Dedifferentiated amniotic fluid mesenchymal stem cell (primary cell): ENCODE results near the gene TAS1R1.
"Not testable (repeated sequence)": the region's sequence is repeated elsewhere in the genome, so short reads cannot be mapped to it uniquely, and the experiment has no call there.

ENCODE experiments used
- DNase-seq: peaks from one replicate; pipeline ENCODE4 v3.0.0-alpha.2; 2016; ENCODE audit errors: extremely low spot score

The TAS1R1 gene

DNA sequence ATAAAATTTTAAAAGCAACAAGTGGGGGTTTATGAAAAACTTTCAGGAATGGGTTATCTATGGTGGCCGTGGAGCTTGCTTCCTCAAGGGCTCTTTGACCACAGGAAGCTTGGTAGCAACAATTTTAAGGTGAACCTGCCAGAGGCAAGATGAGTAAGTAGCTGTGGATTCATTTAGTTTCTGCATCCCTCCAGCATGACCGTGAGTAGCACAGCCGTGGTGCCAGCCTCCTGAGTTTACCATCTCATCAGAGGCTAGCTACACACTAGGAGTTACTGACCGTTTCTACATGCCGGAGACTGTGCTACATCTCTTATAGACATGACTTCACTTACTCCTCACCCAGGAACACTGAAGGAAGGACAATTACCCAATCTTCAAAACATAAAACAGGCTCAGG lies 33.6 kb upstream of the TAS1R1 start:
- no peak for DNase-seq

DNA sequence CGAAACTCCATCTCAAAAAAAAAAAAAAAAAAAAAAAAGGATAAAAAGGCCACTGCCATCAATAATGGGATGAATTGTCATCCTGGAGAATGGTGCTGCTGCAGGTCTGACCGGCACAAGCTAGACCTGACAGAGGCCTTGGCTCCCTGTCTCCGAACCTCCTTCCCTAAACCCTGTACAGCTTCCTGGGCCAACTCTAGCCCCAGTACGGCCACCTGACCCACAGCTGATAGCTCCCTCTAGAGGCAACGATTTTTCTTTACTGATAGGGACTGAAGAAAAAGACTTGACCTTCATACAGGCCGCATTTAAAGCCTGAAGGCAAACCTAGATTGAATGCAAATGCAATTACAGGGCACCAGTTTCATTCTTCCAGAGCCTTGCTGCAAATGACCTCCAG lies 31.5 kb upstream of the TAS1R1 start:
- no peak for DNase-seq

DNA sequence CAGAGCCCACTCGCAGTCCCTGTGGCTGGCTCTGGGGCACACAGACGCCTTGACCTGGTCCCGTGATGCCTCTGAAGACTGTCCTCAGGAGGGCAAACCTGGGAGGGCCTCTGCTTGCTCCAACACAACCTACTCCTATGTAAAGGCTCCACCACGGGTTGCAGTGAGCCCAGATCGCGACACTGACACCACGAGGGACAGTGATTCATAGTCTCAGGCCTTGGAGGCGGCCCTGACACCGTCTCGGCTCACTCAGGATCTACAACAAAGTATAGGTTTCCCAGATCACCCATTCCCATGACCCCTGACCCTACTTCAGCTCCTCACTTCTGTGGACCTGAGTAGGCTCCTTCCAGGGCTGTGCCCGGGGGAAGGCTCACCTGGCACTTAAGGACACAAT lies 28.8 kb upstream of the TAS1R1 start:
- DNase-seq, result no peak

DNA sequence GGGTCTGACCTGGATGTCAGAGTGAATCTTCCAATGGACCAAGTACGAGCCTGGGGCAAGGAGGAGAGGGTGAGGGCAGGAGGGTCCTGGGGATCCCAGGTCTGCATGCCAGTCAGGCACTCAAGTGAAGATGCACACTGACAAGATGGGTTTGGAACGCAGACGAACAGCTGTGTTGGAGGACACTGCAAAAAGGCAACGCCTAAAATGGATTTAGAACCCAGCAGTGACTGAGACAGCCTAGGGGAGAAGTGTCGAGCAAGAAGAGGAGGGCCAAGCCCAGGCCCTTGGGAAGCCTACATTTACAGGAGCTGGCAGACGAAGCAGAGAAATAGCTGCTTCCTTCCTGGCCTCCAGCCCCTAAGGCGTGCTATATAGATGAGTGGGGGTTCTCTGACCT lies 26.6 kb upstream of the TAS1R1 start:
- DNase-seq, result no peak

DNA sequence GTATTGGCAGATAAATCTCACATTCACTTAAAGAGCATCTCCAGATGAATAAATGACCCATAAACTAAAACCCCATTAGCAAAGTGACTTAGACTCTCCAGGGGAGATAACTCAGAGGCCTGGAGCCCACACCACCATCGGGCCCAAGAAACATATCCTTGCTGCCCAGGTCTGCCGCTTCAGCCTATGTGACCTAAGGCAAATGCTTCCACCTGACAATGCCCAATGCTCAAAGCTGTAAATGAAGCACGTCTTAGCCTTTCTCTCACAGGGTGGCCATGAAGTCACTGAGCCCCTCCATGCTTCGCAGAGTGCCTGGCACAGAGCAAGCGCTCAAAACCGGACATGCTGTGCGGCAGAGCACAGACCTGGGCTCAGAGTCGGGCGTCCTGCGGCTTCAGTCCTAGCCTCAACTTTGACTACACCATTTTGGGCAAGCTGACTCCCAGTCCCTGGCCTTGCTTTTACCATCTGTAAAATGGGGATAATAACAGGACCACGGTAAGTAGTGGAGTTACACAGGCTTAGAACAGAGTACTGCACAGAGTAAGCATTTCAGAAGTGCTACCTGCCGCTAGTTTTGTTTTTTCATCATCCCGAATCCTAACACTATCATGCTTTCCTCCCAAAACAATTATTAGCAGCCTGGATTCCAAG lies 24.5 kb upstream of the TAS1R1 start:
- DNase-seq, result no peak

DNA sequence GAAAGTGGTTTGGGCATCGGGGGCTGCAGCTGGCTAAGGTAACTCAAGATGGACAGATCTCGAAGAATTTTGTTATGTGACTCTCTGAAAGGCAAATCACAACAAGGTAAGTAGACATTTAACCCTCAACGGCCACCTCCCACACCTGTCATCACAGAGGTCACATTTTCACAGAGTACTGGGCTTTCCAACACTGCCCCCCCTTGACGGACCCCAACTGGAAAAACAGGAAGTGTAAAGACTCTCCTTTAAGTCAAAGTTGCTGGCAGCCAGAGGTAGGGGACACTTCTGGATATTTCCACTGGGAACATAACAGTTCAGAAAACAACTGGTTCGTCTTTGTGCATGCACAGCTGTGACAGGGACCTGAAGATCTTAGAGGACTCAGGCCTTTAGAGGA lies 23.1 kb upstream of the TAS1R1 start:
- DNase-seq, result no peak

DNA sequence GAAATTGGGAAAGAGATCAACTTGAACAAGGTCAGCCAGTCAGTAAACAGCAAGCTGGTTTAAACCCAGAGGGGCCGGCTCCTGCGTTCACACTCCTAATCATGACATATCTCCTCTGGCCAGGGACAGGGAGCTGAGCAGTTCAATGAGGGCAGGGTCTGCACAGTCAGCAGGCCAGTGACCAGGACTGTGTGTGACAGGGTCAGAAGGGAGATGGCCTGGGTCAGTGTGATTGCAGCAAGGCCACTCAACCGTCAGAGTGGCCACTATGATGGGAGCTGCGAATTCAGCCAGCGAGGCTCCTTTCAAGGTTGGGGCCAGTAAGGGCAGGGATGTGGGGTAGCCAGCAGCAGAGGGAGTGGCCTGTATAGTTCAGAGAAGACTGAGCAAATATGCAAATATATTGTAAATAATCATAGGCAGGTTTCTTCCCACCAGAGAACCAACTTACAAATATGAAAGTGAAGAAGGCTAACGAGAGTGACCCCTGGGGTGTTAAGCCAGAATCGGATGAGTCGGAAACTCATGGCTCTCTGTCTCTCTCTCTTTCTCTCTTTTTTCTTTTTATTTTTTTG lies 20.8 kb upstream of the TAS1R1 start:
- no peak for DNase-seq

DNA sequence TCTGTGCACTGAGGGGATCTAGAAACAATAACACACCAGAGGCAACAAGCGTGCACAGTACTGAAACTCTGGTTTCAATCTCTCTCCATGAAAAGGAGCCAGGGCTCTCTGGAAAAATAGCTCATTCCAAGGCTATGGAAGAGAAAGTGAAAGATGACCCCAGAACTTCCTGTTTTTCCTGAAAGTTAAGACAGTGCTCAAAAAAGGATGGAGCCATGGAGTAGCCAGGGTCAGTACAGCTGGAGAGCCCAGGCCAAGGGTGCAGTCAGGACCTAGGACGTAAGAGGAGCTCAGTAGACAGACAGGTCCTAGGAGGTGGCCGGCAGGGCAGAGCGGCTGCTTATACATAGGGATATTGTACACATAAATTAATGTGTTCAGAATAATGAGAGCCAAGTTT lies 19.9 kb upstream of the TAS1R1 start:
- no peak for DNase-seq

DNA sequence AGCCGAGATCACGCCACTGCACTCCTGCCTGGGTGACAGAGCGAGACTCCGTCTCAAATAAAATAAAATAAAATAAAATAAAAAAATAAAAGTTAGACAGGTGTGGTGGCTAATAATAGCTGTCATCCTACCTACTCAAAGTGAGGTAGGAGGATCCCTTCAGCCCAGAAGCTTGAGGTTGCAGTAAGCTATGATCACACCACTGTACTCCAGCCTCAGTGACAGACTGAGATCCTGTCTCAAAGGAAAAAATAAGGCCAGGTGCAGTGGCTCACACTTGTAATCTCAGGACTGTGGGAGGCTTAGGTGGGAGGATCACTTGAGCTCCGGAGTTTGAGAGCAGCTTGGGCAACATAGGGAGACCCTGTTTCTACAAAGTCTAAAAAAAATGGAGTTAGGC lies 18.8 kb upstream of the TAS1R1 start:
- DNase-seq, result no peak

DNA sequence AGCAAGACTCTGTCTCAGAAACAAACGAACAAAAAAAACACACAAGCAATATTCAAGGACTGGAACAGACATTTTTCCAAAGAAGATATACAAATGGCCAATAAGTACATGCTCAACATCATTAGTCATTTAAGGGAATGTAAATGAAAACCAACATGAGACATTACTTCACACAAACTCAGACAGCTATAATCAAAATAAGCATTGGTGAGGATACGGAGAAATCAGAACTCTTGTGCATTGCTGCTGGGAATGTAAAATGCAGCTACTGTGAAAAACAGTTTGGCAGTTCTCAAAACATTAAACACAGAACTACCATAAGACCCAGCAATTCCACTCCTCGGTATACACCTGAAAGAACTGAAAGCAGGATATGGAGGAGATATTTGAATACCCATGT lies 16.2 kb upstream of the TAS1R1 start:
- no peak for DNase-seq

DNA sequence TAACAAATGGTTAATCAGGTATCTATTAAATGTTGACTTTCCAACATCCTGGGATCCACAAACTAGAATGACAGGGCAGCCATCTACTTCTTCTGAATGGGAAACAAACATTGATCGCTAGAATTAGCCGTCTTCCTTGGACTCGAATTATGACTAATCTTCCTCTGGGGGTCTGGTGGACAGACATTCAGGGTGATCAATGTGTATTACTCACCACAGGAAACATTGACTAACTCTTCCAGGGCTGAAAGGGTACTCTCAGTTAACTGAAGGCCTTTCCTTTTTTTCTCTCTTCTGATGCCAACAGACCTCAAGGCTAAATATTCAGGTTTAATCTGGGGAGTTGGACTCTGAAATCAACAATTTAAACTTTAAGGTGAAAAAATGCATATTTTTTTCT lies 10.3 kb upstream of the TAS1R1 start:
- no peak for DNase-seq

DNA sequence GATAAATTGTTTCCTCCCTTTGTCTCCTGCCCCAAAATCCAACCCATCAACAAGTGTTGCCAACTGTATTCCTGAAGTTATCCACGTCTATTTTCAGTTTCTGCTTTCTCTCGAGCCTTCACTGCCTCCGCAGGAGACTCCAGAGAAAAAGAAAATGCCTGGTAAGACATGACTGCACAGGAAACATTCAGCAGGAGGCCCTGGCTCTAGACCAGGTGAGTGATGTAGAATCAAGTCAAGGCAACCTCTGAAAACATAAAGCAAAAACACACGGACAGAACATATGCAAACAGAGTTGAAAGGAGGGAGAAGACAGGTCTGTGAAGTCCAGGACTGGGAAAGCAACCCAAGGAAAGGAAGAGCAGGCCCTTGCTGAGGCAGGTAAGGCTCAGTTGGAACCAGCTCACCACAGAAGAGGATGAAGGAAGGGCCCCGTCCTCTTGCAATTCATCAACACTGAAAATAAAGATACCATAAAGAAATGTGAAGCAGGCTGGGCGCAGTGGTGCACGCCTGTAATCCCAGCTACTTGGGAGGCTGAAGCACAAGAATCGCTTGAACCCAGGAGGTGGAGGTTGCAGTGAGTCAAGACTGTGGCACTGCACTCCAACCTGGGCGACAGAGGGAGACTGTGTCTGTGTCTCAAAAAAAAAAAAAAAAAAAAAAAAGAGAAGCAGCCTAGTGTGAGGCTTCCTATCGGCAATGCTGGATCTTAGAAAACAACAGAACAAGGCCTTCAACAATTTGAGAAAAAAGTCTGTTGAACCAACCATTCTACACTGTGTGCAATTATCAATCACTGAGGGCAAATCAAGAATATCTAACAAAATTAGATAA lies 9.6 kb upstream of the TAS1R1 start:
- DNase-seq, result no peak

DNA sequence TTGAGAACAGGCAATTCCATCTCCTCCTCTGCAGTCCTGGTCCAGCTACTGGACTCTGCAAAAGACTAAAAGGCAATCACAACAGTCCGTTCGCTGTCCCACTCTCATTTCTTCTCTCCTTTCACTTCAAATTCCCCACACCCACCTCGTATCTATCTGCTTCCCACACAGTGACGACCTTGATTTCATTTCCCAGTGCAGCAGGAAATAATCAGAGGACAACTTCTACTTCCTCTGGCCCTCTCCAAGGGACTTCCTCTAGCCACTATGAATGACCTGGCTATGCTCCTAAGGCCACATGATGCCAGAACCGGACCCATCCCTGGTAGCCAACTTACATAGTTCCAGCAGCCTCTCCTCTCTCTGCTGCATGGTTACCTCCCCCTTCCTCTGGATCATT lies 8.8 kb upstream of the TAS1R1 start:
- DNase-seq, result no peak

DNA sequence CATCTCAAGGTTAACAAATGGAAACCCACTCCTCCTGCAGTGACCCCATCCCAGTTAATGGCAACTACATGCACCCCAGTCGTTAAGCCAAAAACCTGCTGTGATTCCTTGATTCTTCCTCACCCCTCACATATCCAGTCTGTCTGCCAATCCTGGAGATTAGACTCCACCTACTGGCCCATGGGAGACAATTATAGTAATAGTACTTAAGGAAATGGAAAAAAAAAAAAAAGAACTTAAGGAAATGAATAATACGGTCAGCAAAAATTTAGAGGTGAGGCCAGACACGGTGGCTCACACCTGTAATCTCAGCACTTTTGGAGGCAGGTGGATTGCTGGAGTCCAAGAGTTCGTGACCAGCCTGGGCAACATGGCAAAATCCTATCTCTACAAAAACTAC lies 7.8 kb upstream of the TAS1R1 start:
- no peak for DNase-seq

DNA sequence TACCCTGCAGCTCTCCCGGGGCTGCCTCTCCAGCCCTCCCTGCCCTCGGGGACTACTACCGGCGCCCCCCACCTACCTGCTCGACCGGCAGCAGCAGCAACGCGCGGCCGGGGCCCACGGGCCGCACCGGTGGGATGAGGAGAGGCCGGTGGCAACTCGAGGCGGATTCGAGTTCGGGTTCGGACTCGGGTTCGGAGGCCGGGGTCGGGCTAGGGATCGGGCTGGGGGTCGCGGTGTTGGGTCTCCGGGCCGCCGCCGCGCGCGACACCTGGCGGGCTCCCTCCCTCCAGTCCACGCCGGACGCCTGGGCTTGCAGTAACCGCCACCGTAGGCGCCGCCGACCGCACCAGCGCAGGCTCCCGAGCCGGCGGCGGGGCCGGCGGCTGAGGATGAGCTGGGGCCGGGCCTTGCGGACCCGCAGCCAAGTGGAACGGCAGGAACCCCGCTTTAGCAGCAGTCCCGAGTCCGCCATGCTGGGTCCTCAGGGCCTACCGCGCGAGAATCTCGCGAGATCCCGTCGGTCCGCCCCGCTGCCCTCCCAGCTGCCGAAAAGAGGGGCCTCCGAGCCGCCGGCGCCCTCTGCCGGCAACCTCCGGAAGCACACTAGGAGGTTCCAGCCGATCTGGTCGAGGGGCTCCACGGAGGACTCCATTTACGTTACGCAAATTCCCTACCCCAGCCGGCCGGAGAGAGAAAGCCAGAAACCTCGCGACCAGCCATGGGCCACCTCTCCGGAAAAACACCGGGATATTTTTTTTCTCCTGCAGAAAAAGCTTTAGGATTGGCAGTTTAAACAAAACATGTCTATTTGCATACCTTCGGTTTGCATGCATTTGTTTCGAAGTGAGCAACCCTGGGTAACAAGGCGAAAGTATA lies 838 bp upstream of the TAS1R1 start, which contains the start of gene NOL9:
Gene NOL9, minus strand, starts transcription at position 483 of the 876 bp plus-strand sequence. Its CDS starts 11 bp downstream, at position 472.
- peak; percentile 89 for DNase-seq

DNA sequence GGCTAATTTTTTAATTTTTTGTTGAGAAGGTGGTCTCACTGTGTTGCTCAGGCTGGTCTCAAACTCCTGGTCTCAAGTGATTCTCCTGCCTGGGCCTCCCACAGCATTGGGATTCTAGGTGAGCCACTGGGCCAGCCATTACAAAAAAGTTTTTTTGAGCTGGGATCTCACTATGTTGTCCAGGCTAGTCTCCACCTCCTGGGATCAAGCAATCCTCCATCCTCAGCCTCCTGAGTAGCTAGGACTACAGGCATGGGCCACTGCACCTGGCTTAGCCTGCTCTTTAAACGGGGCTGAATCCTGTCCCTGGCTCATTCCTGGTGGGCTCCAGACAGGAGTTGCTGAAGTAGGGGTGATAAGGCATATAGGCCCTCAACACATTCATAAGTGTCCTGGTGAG lies 2.5 kb downstream of the TAS1R1 start:
- DNase-seq, result no peak

DNA sequence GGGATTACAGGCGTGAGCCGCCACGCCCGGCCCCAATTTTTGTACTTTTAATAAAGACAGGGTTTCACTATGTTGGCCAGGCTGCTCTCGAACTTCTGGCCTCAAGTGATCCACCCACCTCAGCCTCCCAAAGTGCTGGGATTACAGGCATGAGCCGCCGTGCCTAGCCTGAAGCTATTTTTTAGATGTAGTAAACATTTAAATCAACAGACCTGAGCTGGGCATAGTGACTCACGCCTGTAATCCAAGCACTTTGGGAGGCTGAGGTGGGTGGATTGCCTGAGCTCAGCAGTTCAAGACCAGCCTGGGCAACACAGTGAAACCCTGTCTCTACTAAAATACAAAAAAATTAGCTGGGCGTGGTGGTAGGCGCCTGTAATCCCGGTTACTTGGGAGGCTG lies 4.1 kb downstream of the TAS1R1 start:
- DNase-seq, result not testable (repeated sequence)

DNA sequence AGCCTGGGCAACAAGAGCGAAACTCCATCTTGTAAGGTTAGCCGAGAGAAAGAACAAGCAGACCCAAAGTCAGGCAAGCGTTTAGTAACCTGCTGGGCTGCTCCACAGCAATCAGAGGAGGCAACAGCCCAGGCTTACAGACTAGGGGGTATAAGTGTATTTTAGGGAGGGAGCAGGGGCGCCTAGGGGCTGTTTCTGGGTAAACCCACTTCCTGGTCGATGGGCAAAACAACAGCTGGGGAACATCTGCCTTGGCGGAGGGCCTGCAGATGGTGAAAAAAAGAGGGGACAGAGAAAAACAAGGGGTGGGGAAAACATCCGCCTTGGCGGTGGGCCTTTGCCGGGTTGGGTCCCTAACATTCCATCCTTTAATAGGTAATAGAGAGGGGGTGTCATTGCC lies 5.2 kb downstream of the TAS1R1 start:
- DNase-seq, result no peak

DNA sequence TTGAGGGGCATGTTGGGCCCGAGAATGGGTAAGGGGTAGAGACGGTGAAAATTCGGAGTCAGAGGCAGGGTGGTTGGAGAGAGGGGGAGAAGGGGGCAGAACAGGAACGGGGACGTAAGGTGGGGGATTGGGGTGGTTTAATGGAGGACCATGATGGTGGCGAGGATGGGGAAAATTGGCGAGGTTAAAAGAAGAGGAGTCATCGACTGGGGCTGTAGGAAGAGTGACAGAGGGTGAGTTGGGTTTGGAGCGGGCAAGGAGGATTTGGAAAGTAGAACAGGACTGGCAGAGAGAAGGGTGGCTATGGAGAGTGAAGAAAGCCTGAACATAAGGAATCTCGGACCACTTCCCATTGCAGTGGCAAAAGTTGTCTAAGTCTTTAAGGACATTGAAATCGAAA lies 13.9 kb downstream of the TAS1R1 start:
- DNase-seq, result no peak

DNA sequence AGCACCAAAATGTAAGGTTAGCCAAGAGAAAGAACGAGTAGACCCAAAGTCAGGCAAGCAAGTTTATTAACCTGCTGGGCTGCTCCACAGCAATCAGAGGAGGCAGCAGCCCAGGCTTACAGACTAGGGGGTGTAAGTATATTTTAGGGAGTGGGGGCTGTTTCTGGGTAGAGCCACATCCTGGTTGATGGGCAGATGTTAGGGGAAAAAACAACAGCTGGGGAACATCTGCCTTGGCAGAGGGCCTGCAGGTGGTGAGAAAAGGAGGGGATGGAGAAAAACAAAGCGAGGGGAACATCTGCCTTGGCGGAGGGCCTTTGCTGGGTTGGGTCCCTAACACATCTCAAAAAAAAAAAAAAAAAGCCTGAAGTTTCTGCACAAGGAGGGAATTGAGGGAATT lies 15.0 kb downstream of the TAS1R1 start:
- DNase-seq, result no peak

DNA sequence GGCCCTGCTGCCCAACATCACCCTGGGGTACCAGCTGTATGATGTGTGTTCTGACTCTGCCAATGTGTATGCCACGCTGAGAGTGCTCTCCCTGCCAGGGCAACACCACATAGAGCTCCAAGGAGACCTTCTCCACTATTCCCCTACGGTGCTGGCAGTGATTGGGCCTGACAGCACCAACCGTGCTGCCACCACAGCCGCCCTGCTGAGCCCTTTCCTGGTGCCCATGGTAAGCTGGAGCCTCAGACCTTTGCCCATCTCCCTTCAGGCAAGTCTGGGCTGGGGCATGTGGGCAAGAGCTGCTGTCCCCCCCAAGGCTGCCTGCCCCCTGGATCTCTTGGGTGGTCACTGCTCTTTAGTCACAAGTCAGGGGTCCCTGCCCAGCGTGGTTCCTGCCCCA lies 15.9 kb downstream of the TAS1R1 start:
- no peak for DNase-seq
